Activated CD8-positive, alpha-beta memory T cell treated with anti-CD3 and anti-CD28 coated beads, Interleukin-2, amount 50 U/mL, for 24 hours (primary cell): ENCODE data around the gene EPHA3.

Source experiments
- DNase-seq: peaks from one replicate; pipeline ENCODE4 v3.0.0-alpha.2; 2020; ENCODE audit errors: extremely low read depth

EPHA3 gene

DNA sequence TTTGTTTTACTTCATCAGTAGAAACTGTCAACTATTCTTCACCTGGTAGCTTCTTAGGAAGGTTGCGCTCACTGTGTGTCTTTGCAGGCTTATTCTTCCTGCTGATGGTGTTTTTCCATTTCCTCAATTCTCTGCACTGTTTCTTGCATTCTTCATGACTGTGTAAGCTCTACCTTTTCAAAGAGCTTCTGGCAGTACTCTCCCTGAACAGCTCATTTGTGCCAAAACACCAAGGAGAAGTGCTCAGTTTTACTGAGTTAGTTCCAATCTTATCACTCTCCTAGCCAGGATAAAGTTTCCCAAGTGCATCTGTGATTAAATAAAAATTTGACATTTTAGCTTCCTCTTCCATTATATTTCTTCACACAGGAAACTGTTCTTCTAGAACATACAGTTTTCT is 339.8 kb downstream of the EPHA3 start:
- DNase-seq, result no peak

DNA sequence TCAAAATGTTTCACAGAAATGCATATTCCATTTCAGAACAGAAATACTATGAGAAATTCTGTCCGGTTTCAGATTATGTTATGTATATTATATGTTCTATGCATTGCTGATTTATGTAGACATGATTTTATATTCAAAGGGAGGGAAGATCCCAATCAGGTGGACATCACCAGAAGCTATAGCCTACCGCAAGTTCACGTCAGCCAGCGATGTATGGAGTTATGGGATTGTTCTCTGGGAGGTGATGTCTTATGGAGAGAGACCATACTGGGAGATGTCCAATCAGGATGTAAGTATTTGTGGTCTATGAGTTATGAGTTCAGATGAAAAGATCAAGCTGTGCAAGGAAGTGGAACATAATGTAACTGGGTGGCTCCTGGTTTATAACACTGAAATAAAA is 341.7 kb downstream of the EPHA3 start:
- no peak for DNase-seq

DNA sequence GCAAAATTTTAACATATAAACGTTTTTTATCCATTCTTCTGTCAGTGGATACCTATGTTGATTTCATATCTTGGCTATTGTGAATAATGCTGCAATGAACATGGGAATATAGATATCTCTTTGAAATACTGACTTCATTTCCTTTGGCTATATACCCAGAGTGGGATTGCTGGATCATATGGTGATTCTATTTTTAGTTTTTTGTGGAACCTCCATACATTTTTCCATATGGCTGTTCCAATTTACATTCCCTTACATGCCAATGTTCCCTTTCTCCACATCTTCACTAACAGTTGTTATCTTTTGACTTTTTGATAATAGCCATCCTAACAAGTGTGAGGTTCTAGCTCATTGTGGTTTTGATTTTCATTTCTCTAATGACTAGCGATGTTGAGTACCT is 344.6 kb downstream of the EPHA3 start:
- no peak for DNase-seq

DNA sequence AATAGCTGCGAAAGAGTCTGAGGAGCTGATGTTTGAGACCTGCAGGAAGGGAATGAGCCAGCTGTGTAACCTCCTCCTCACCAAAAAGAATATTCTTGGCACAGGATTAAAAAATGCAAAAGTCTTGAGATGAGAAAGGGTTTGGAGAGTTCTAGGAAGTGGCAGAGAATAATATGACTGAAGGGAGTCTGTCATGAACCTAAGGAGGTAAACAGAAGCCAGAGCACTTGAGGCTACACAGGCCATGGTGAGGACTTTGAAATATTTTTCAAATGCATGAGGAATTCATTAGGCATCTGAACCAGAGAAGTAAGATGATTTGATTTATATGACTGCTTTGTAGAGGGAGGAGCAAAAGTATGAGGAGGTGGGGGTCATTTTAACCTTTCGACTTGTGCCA is 347.8 kb downstream of the EPHA3 start:
- no peak for DNase-seq

DNA sequence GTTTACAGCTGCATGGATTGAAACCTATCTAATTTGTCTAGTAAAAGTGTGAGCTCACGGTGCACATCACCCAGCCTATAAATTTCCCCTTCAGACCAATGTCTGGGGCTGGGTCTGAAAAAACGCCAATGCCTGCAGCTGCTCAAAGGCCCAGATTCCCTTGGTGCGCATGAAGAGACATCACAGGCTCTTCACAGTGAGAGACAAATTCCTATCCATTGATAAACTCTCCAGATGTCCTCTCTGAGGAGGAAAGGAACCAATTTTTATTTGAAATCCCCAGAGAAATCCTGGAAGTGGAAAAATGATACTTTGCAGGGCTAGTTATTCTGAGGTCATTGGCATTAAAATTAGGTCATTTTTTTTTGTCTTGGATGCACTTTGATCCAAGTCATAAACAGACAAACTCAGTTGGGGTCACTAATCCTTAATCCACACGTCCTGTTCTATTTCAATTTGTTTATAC is 360.5 kb downstream of the EPHA3 start:
- no peak for DNase-seq

DNA sequence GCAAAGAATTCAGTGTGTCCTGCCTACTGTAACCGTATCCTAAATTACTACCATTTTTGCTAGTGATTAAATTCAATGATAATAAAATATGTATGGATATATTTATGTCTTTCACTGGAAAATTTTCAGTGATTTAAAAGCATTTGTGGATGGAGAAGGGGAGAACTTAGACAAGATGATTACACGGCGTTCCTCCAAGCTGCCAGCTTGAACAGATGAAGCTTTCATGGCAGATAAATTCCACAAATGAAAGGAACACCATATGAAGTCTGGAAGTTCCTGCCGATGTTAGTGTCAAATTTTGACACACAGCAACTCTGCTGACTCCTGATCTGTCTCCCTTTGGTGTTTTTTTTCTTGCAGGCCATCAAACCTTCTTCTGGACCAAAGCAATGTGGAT is 364.7 kb downstream of the EPHA3 start:
- no peak for DNase-seq

DNA sequence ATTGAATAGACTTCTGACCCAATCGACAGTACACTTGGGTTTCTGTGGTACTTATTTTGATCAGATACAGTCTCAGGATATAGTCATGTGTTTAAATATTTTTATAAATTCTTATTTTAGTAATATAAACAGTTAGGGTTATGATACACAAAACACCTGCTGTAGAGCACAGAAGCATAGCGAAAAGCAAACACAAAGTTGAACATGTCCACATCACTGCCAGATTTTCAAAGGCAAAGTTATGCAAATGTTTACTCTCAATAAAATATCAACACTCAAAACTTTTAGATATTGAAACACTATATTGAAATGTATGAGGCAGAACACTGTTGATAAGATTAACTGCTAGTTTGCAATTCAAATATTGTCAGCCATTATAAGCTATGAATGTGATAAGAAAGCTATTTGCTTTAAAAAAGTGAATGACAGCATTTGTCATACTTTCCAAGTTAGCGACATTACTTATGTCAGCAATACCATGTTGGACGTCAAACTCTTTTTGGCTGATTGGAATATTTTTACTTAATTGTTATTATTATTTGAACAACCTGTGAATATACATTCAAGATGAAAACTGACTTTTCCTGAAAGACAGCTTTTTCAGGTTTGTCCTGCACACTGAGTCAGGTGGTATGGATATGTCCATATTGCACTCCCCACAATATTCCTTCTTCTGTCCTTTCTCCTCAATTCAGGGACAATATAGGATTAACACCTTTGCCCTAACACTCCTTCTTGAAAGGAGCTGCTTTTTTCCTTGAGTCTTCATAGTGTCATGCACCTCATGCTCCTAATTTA is 367.1 kb downstream of the EPHA3 start:
- DNase-seq, result no peak

DNA sequence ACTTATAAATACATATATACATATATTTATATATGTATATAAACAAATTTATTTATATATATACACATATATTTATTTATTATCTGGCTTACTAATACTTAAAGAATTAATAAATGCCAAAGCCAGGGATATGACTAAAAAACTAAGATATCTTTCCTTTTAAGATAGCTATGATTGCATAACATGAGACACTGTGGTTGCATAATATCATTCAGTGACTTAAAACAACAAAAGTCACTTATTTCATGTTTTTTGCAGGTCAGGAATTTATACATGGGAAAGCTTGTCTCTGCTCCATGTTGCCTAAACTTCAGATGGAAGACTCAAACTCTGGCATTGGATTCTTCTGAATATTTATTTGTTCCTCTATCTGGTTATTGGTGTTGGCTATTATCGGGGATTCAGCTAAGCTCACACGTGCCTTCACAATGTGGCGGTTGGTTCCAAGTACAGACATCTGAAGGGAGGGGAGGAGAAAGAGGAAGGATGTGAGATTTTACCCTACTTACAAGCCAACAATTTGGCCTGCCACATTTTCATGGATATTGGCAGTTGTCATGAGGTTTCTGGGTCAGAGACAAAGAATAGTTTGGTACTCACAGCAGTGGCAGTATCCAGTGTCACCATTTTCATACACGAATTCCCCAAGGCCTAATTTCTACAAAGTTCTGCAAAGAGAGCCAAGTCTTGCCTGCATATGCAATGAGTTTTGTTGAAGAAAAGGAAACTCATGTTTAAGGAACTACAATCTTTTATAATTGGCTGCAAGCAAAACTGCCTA is 381.6 kb downstream of the EPHA3 start:
- DNase-seq, result no peak

DNA sequence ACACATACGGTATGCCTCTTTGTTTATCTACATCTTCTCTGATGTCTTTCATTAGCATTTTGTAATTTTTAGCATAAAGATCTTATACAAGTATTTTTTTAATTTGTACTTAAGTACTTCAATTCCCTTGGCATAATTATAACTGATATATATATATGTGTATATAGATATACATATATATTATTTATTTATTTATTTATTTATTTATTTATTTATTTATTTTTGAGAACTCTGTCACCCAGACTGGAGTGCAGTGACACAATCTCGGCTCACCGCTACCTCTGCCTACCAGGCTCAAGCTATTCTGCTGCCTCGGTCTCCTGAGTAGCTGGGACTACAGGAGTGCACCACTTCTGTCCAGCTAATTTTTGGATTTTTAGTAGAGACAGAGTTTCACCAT is 382.7 kb downstream of the EPHA3 start:
- DNase-seq, result no peak

DNA sequence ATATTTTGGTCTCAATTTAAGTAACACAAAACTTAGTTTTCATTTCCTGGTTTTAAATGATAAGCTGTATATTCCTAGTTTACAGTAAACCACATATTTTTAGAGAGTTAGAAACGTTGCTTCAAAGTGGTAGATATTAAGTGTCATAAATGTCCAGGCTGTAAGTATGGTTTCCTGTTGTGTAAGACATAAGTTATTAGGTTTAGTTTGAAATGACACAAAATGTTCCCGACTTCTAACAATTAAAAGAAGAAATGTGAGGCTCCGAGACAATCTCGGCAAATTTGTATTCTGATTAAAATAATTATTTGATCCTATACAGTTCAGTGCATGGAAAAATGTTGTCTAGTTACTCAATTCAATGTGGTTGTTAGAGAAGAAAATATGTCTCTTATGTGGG is 387.3 kb downstream of the EPHA3 start:
- DNase-seq, result no peak

DNA sequence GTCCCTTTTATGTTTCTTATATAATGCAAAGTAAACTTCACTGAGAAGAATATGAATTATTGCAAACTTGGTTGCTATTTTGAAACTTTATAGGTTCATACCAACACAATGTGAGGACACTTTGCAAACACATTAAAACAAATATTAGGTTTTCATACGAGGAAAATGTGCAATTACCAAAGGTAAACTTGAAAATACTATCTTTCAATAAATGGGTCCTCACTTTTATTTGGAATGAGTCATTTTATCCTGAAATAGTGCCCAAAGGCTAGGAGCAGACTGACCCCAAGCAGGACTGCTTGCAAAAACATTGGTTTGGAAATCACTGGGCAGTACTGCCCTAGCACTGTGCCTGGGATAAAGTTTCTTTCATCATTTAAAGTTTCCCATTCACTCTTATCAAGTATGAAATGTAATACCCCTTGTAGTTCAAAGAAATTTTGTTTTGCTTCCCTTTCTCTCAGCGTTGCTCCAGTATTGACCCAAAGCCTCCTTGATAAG is 396.5 kb downstream of the EPHA3 start:
- no peak for DNase-seq

DNA sequence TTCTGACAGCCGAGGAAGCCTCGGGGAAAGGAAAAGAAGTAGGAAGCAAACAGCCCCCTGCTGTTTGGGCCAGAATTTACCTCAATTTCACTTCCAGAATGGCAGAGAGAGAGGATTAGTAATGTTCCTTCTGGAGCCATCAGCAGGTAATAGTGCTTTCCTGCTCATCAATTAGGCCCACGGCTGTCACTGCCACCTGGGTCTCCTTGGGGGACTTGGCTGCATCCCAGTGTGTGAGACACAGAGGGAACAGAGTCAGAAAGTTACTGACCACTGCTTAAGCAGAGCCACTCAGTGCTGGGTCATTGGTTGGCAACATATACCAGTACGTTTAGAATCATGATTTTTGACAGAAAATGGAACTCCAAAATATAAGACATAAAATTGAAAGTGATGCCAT is 397.0 kb downstream of the EPHA3 start:
- DNase-seq, result no peak

DNA sequence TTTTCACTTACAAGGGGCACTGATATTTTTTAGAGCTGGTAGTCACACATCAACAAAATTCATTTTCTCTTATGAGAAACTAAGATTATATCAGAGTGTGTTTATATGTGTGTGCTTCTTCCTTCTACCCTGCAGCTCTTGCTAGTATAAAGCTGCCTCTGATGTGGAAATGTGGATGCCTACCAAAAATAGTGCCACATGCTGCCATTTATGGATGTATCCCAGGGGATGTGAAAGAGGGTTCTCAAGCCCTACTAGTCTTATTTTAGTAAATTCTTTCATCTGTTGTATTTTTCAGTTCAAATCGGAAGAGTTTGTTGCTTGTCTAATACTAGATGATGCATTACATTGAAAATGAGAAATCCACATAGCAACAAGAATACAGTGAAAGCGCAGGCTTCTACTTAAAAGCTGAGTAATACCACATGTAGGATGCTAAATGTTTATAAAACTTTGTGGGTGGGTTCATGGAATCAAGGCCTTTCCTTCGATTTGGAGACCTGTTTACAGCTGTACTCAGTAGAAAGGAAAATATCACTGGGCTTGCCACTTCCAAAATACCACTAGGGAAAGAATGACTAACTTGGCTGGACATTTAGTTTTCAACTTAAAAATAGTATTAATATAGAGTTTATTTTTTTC is 399.2 kb downstream of the EPHA3 start:
- no peak for DNase-seq

DNA sequence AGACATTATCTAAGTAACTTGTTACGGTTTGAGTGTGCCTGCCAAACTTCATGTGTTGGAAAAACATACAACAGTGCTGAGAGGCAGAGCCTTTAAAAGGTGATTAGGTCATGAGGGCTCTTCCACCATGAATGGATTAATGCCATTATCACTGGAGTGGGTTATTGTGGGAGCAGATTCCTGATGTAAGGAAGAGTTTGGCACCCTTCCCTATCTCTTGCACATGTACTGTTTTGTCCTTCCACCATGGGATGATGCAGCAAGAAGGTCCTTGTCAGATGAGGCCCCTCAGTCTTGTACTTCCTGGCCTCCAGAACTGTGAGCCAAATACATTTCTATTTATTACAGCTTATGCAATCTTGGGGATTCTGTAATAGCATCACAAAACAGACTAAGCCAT is 413.9 kb downstream of the EPHA3 start:
- no peak for DNase-seq

DNA sequence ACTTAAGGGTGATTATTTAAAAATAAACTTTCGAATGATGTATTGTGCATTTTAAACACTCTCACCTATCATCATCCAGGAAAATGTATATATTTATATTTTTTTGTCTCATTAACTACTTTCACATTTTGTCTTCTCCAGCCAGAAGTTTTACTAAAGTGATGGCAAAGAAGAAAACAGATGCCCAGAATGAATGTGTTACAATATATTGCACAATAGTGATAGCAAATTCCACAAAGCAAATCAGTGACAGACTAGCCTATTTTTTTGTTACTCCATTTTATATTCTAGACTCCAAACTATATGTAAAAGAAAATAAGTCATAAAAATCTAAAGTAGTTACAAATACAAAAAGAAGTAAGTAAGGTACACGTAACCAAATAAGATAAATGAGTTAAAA is 414.7 kb downstream of the EPHA3 start:
- no peak for DNase-seq

DNA sequence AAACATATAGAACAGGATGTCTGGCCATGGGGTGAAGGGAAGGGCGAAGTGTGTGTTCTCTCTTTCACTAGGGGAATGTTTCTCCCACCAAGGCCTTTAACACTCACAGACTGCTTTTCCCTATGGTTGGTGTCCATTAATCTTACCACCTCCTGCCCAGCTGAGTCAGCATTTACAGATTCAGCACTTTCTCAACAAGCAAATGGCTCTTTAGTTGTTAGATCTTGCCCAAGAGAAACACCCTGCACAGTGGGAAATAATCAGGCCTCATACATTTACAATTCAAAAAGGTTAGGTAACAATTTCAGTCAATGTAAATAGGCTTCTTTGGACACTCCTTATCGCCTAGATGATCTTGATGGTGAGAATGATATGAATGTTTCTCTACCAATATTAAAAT is 418.2 kb downstream of the EPHA3 start:
- DNase-seq, result no peak

DNA sequence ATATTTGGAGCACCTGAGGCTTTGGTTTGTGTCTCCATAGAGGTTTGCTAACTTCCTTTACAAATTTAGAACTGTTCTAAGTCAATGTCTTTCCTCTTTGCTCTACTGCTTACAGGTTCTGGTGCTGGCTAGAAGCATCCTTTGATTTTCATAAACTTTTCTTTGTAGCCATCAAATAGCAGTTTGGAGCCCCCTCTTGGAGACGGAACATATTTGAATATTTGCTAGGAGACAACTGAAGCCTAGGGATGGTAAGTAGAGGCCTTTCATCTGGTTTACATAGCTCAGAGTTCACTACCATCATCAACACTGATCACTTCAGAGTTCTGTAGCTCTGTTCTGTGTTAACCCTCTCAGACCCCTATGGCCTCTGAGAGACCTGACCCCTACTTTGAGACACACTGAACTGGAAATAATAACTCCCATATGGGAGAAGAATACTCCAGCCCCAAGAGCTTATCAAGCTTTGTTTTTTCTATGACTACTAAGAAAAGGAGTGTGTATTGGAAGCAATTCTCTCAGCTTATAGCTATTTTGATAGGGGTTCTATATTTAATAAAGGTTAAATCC is 420.4 kb downstream of the EPHA3 start:
- no peak for DNase-seq
